GM21825 (cell line): Measurements from ENCODE around the gene PLA2G4F.

ENCODE experiments used
- ATAC-seq: cut with Tn5 transposase; IDR thresholded peaks from one replicate; pipeline ENCODE4 v1.9.1; 2021; ENCODE audit warnings: mild to moderate bottlenecking, moderate library complexity; ENCODE audit not compliant: unreplicated experiment

PLA2G4F gene

GRCh38 chr15:42166225-42166940 lies 9.9 kb upstream of the PLA2G4F start:
- no peak for ATAC-seq

GRCh38 chr15:42165106-42165505 lies 8.7 kb upstream of the PLA2G4F start:
- no peak for ATAC-seq

- no peak for ATAC-seq
Observed at GRCh38 chr15:42163947-42164550, 7.6 kb upstream of the PLA2G4F start.

GRCh38 chr15:42163291-42163690 lies 6.9 kb upstream of the PLA2G4F start:
- no peak for ATAC-seq

GRCh38 chr15:42160136-42160535 lies 3.7 kb upstream of the PLA2G4F start:
- no peak for ATAC-seq

GRCh38 chr15:42159381-42160015 lies 3.1 kb upstream of the PLA2G4F start:
- no peak for ATAC-seq

GRCh38 chr15:42158941-42159340 lies 2.5 kb upstream of the PLA2G4F start:
- no peak for ATAC-seq

- ATAC-seq: no peak
Observed at GRCh38 chr15:42157981-42158765, 1.7 kb upstream of the PLA2G4F start.

- no peak for ATAC-seq
Observed at GRCh38 chr15:42157381-42157780, 945 bp upstream of the PLA2G4F start.

GRCh38 chr15:42155546-42156242 lies 742 bp downstream of the PLA2G4F start:
- ATAC-seq: no peak

- ATAC-seq: no peak
Observed at GRCh38 chr15:42154956-42155355, 1.5 kb downstream of the PLA2G4F start.

GRCh38 chr15:42154212-42154941 lies 2.1 kb downstream of the PLA2G4F start:
- no peak for ATAC-seq

- ATAC-seq: no peak
Observed at GRCh38 chr15:42153874-42154211, 2.6 kb downstream of the PLA2G4F start.

GRCh38 chr15:42152921-42153698 lies 3.3 kb downstream of the PLA2G4F start:
- no peak for ATAC-seq

- no peak for ATAC-seq
Observed at GRCh38 chr15:42152196-42152920, 4.1 kb downstream of the PLA2G4F start.

GRCh38 chr15:42151736-42152135 lies 4.7 kb downstream of the PLA2G4F start:
- ATAC-seq: no peak

- ATAC-seq: no peak
Observed at GRCh38 chr15:42151141-42151561, 5.3 kb downstream of the PLA2G4F start.

GRCh38 chr15:42150219-42150970 lies 6.0 kb downstream of the PLA2G4F start:
- ATAC-seq: no peak
